H1 (cell line): Measurements from ENCODE around the gene ITGA8. TPM values are rescaled to one million over a fixed set of nuclear protein-coding genes. Genes with fewer than 3 reads are reported as not detected.

Source experiments
- CTCF ChIA-PET: fragments of 300-600 bp; sonication (Branson Sonifier 250); formaldehyde crosslinking; loops from one replicate; lab custom pipeline; 2021; ENCODE audit not compliant: partially characterized antibody; lab: Charles Lee
- POLR2A ChIA-PET: fragments of 300-600 bp; sonication (Branson Sonifier 250); formaldehyde crosslinking; loops from one replicate; lab custom pipeline; 2021; ENCODE audit warnings: inconsistent platforms; ENCODE audit not compliant: partially characterized antibody; lab: Charles Lee
- DNase-seq, 2 experiments: peaks; one replicate each; pipeline versions ENCODE4 v3.0.0 to v3.0.0-alpha.2; 2010 to 2022; ENCODE audit warnings: low spot score in 2 of 2, low read depth in 1 of 2, mixed read lengths in 1 of 2
- FAIRE-seq: peaks from 2 replicates; lab custom pipeline; 2011; peaks lifted over from hg19 to GRCh38; lab: Jason Lieb, UNC
- H2AFZ ChIP-seq: 2 replicates; pipeline ENCODE4 v1.8.1; 2012; ENCODE audit warnings: low read length, inconsistent platforms
- H2AK5ac ChIP-seq: 2 replicates; pipeline ENCODE4 v1.6.1; 2013; ENCODE audit warnings: low read depth, low read length
- H2BK120ac ChIP-seq: replicated peaks from 2 replicates; pipeline ENCODE3; 2013; ENCODE audit warnings: low read depth, low read length, inconsistent platforms
- H2BK12ac ChIP-seq: 2 replicates; pipeline ENCODE4 v1.6.1; 2013; ENCODE audit warnings: low read depth, low read length
- H2BK15ac ChIP-seq: 2 replicates; pipeline ENCODE4 v1.6.1; 2013; ENCODE audit warnings: low read length
- H2BK20ac ChIP-seq: 2 replicates; pipeline ENCODE4 v1.6.1; 2013; ENCODE audit warnings: low read length
- H2BK5ac ChIP-seq: 2 replicates; pipeline ENCODE4 v1.6.1; 2013; ENCODE audit warnings: low read depth, low read length
- H3K14ac ChIP-seq: 2 replicates; pipeline ENCODE4 v1.6.1; 2013; ENCODE audit warnings: inconsistent platforms; ENCODE audit not compliant: insufficient read length
- H3K18ac ChIP-seq: 2 replicates; pipeline ENCODE4 v1.6.1; 2013; ENCODE audit warnings: low read length; ENCODE audit errors: extremely low read depth
- H3K23ac ChIP-seq: 2 replicates; pipeline ENCODE4 v1.6.1; 2013; ENCODE audit warnings: inconsistent platforms; ENCODE audit not compliant: insufficient read length
- H3K23me2 ChIP-seq: 2 replicates; pipeline ENCODE4 v1.6.1; 2013; ENCODE audit warnings: low read depth, low read length
- H3K27ac ChIP-seq: 2 replicates; pipeline ENCODE4 v1.6.1; 2011; ENCODE audit warnings: low read depth, low read length, inconsistent platforms
- H3K27me3 ChIP-seq, 4 experiments: replicated peaks in 1 of 4; 1 replicate in 1 of 4; 2 replicates in 3 of 4; pipeline versions ENCODE4 v1.6.1 to v1.8.1; 2011 to 2013; ENCODE audit warnings: low read length in 3 of 4, mild to moderate bottlenecking in 3 of 4, inconsistent platforms in 2 of 4, mixed read lengths in 2 of 4, moderate library complexity in 1 of 4; ENCODE audit not compliant: control insufficient read depth in 3 of 4, insufficient read depth in 3 of 4; ENCODE audit errors: extremely low read depth in 1 of 4
- H3K36me3 ChIP-seq, 4 experiments: 2 replicates each; pipeline versions ENCODE4 v1.6.1 to v1.8.1; 2011 to 2013; ENCODE audit warnings: mild to moderate bottlenecking in 4 of 4, low read length in 3 of 4, moderate library complexity in 2 of 4, control low read depth in 1 of 4, inconsistent platforms in 1 of 4; ENCODE audit not compliant: insufficient read depth in 4 of 4, control insufficient read depth in 2 of 4
- H3K4ac ChIP-seq: replicated peaks from 2 replicates; pipeline ENCODE3; 2013; ENCODE audit warnings: low read length, low read depth, mixed read lengths, inconsistent platforms; ENCODE audit not compliant: insufficient read length
- H3K4me1 ChIP-seq, 4 experiments: replicated peaks in 1 of 4; 1 replicate in 1 of 4; 2 replicates in 3 of 4; pipeline versions ENCODE4 v1.6.1 to v1.8.1; 2011 to 2013; ENCODE audit warnings: low read length in 3 of 4, inconsistent platforms in 2 of 4, mixed read lengths in 1 of 4; ENCODE audit not compliant: insufficient read depth in 4 of 4, control insufficient read depth in 3 of 4
- H3K4me2 ChIP-seq, 2 experiments: 2 replicates each; pipeline versions ENCODE4 v1.6.1 to v1.8.1; 2011 to 2013; ENCODE audit warnings: low read depth in 2 of 2, low read length in 2 of 2, control low read depth in 1 of 2, inconsistent platforms in 1 of 2, mild to moderate bottlenecking in 1 of 2; ENCODE audit not compliant: insufficient read depth in 1 of 2
- H3K4me3 ChIP-seq, 4 experiments: fragments of 200-600, 300-600 bp in 1 of 4; sonication (generic), shearing (Covaris generic), sonication (Bioruptor Twin) in 1 of 4; 2 replicates each; pipeline versions ENCODE4 v1.5.1 to v1.8.1; 2011 to 2016; ENCODE audit warnings: low read length in 4 of 4, low read depth in 3 of 4, control low read depth in 2 of 4, inconsistent platforms in 2 of 4, mild to moderate bottlenecking in 2 of 4, mixed read lengths in 1 of 4, moderate library complexity in 1 of 4; ENCODE audit not compliant: insufficient read depth in 2 of 4; ENCODE audit errors: extremely low read depth in 1 of 4
- H3K56ac ChIP-seq: replicated peaks from 2 replicates; pipeline ENCODE3; 2013; ENCODE audit warnings: low read depth, mild to moderate bottlenecking, mixed read lengths, low read length, inconsistent platforms; ENCODE audit not compliant: insufficient read length
- H3K79me1 ChIP-seq: 2 replicates; pipeline ENCODE4 v1.6.1; 2013; ENCODE audit warnings: low read depth, low read length, control low read depth
- H3K79me2 ChIP-seq, 2 experiments: 2 replicates each; pipeline versions ENCODE4 v1.6.1 to v1.8.1; 2012 to 2013; ENCODE audit warnings: low read length in 2 of 2, mild to moderate bottlenecking in 2 of 2, inconsistent platforms in 1 of 2; ENCODE audit not compliant: insufficient read depth in 2 of 2, control insufficient read depth in 1 of 2
- H3K9ac ChIP-seq, 4 experiments: replicated peaks in 1 of 4; 1 replicate in 1 of 4; 2 replicates in 3 of 4; pipeline versions ENCODE4 v1.6.1 to v1.8.1; 2011 to 2013; ENCODE audit warnings: low read depth in 3 of 4, low read length in 3 of 4, control low read depth in 2 of 4, mild to moderate bottlenecking in 2 of 4, moderate library complexity in 2 of 4, inconsistent platforms in 1 of 4; ENCODE audit errors: extremely low read depth in 1 of 4
- H3K9me3 ChIP-seq, 2 experiments: 2 replicates each; pipeline versions ENCODE4 v1.6.1 to v1.8.1; 2012 to 2013; ENCODE audit warnings: mild to moderate bottlenecking in 2 of 2, moderate library complexity in 2 of 2, control low read depth in 1 of 2, inconsistent platforms in 1 of 2, low read depth in 1 of 2, low read length in 1 of 2, mixed read lengths in 1 of 2; ENCODE audit not compliant: insufficient read depth in 2 of 2
- H4K20me1 ChIP-seq, 2 experiments: replicated peaks in 1 of 2; 2 replicates each; pipeline versions ENCODE3 to v1.8.1; 2011 to 2013; ENCODE audit warnings: inconsistent platforms in 2 of 2, low read length in 2 of 2, mild to moderate bottlenecking in 1 of 2; ENCODE audit not compliant: insufficient read depth in 2 of 2, control insufficient read depth in 1 of 2
- H4K5ac ChIP-seq: 2 replicates; pipeline ENCODE4 v1.6.1; 2013; ENCODE audit warnings: low read length, low read depth, mixed read lengths, inconsistent platforms; ENCODE audit not compliant: insufficient read length
- H4K8ac ChIP-seq: 2 replicates; pipeline ENCODE4 v1.8.0; 2013; ENCODE audit warnings: mild to moderate bottlenecking, moderate library complexity, low read length, inconsistent platforms; ENCODE audit not compliant: insufficient read depth; ENCODE audit errors: extremely low read depth
- H4K91ac ChIP-seq: replicated peaks from 2 replicates; pipeline ENCODE3; 2013; ENCODE audit warnings: low read length, mixed read lengths, inconsistent platforms; ENCODE audit not compliant: insufficient read length
- CREB1 ChIP-seq: IDR thresholded peaks from 2 replicates; pipeline ENCODE4 v1.6.1; 2012; ENCODE audit warnings: inconsistent platforms
- EP300 ChIP-seq, 2 experiments: IDR thresholded peaks; 1 replicate in 1 of 2; 2 replicates in 1 of 2; pipeline ENCODE4 v1.6.1; 2011 to 2012; ENCODE audit warnings: low read depth in 2 of 2, low read length in 2 of 2, mild to moderate bottlenecking in 2 of 2, borderline replicate concordance in 1 of 2, inconsistent platforms in 1 of 2, moderate library complexity in 1 of 2
- MAFK ChIP-seq: IDR thresholded peaks from 2 replicates; pipeline ENCODE4 v1.6.1; 2012; ENCODE audit warnings: low read depth, mild to moderate bottlenecking, improper control_type of control experiment, low read length
- PHF8 ChIP-seq: fragments of 200-600 bp; sonication (generic); conservative IDR thresholded peaks from 2 replicates; pipeline ENCODE4 v1.7.1; 2012; ENCODE audit warnings: low read depth, mild to moderate bottlenecking, inconsistent platforms, low read length, moderate library complexity
- RAD21 ChIP-seq, 2 experiments: IDR thresholded peaks in 1 of 2; conservative IDR thresholded peaks in 1 of 2; 2 replicates each; pipeline ENCODE4 v1.6.1; 2011; ENCODE audit warnings: low read depth in 2 of 2, low read length in 2 of 2, improper control_type of control experiment in 1 of 2, inconsistent platforms in 1 of 2, mild to moderate bottlenecking in 1 of 2, moderate library complexity in 1 of 2
- TEAD4 ChIP-seq: IDR thresholded peaks from 2 replicates; pipeline ENCODE4 v1.6.1; 2012; ENCODE audit warnings: low read depth, low read length, inconsistent platforms, mixed read lengths
- WGBS, 2 experiments: shearing (Covaris generic) in 1 of 2; methylation state at CpG; one replicate each; pipeline versions ENCODE4 v1.1.6 to v1.1.7; 2013 to 2015; ENCODE audit warnings: low lambda C conversion rate in 2 of 2, mixed read lengths in 2 of 2, inconsistent platforms in 1 of 2, low coverage in 1 of 2, missing lambda C conversion rate in 1 of 2; ENCODE audit not compliant: insufficient replicate concordance in 2 of 2, insufficient coverage in 1 of 2, insufficient read length in 1 of 2; ENCODE audit errors: extremely low coverage in 1 of 2, missing lambda C conversion rate in 1 of 2; 5-methylcytosine and 5-hydroxymethylcytosine counted together
- polyA plus RNA-seq, 7 experiments: library from polyadenylated mRNA; depleted of rRNA in 3 of 7; stranded (reverse) in 5 of 7; unstranded in 2 of 7; fragments of >200 nt in 5 of 7; fragments of 200-250 nt in 2 of 7; gene quantifications; 1 replicate in 5 of 7; 2 replicates in 1 of 7; 4 replicates in 1 of 7; pipeline versions ENCODE4 v1.2.1 to v1.2.3, GENCODE V29; 2011 to 2013; ENCODE audit warnings: missing spikeins in 2 of 7, mixed read lengths in 2 of 7
- total RNA-seq: library from RNA; stranded (reverse); fragmentation: NEBNext Ultra II Directional; extraction: Animal tissue kit (Norgen Biotek cat#: 25700); gene quantifications from 2 replicates; pipeline ENCODE4 v1.2.1, GENCODE V29; 2021
- TF ChIP-seq, protein P1 (sequence below), 3 experiments: IDR thresholded peaks; 1 replicate in 2 of 3; 2 replicates in 1 of 3; pipeline versions ENCODE4 v1.5.1 to v1.6.1; 2011; ENCODE audit warnings: low read length in 3 of 3, mild to moderate bottlenecking in 3 of 3, inconsistent platforms in 2 of 3, low read depth in 1 of 3, moderate library complexity in 1 of 3; ENCODE audit not compliant: insufficient read depth in 1 of 3; ENCODE audit errors: control extremely low read depth in 1 of 3

ITGA8 gene
- total and polyA plus RNA-seq, 2 of the 8 experiments (the other 6 are each of a cell fraction or from before 2014, with no cell fraction given), result not detected

DNA sequence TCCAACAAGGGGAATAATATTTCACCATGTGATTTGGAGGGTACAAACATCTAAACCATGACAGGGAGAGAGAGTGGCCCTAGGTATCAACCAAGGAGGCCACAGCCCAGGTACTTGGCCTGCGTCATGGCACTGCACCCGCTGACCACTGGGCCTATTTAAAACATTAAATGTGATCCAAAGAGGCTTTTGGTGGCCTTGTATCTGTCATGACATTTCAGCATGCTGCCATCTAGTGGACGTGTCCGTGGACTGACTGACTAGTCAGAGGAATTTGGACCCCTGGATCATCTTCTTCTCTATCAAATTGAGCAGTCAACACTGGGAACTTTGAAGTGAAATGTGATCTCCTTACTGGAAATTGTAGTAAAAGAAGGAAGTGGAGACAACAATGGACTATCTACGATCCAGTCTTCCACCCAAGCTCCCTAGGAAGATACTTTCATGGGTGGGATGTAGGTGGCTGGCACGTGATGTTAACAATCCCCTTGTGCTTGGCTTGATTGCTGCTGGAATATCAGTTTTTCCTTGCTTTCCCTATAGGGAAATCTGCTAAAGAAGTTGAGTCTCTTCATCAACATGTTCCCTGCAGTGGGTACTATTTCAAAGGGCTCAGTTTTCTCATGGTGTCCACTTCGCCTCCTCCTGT is 24.6 kb upstream of the ITGA8 start:
- H3K79me2 ChIP-seq, result no peaks in the 10 kb centered on the region
- no peak overlapping the region for H2BK12ac ChIP-seq
- no peak overlapping the region for H2BK15ac ChIP-seq
- DNase-seq (peak in 1 of 2 experiments; percentile 73), FAIRE-seq (peak; percentile 77)
- H3K14ac ChIP-seq, result no peak overlapping the region
- 47% methylated on average over 7 of the region's 7 CpGs; no CpG with 5 or more reads in 1 of the 2 experiments for WGBS, 2 experiments
- H2AFZ ChIP-seq, result no peak overlapping the region
- H4K5ac ChIP-seq, result no peak overlapping the region
- no peaks in the 10 kb centered on the region for H3K9me3 ChIP-seq
- TF ChIP-seq TEAD4 (0 out of 2 replicates have a peak, but pooled peaks have one; percentile 23), RAD21 (IDR thresholded peaks at IDR 0.05 in 1 of 2, conservative IDR thresholded peaks at IDR 0.05 in 1 of 2; ENCODE audit: low read depth in 2 of 2, low read length in 2 of 2) (peak; percentile 64 to 67), PHF8 (no peak), EP300 (IDR thresholded peaks at IDR 0.05; ENCODE audit: borderline replicate concordance in 1 of 2, low read depth in 2 of 2, low read length in 2 of 2) (no peak), CREB1 (peak; percentile 34; the same call in 1 of the 2 replicates), MAFK (no peak)
- TF ChIP-seq, protein P1, sequence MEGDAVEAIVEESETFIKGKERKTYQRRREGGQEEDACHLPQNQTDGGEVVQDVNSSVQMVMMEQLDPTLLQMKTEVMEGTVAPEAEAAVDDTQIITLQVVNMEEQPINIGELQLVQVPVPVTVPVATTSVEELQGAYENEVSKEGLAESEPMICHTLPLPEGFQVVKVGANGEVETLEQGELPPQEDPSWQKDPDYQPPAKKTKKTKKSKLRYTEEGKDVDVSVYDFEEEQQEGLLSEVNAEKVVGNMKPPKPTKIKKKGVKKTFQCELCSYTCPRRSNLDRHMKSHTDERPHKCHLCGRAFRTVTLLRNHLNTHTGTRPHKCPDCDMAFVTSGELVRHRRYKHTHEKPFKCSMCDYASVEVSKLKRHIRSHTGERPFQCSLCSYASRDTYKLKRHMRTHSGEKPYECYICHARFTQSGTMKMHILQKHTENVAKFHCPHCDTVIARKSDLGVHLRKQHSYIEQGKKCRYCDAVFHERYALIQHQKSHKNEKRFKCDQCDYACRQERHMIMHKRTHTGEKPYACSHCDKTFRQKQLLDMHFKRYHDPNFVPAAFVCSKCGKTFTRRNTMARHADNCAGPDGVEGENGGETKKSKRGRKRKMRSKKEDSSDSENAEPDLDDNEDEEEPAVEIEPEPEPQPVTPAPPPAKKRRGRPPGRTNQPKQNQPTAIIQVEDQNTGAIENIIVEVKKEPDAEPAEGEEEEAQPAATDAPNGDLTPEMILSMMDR (IDR thresholded peaks at IDR 0.05; ENCODE audit: control extremely low read depth in 1 of 3, insufficient read depth in 1 of 3, low read depth in 1 of 3, low read length in 3 of 3), result peak; percentile 25 to 82 (median 81)
- no peak overlapping the region for H3K56ac ChIP-seq
- H3K27ac ChIP-seq, result no peak overlapping the region
- H2BK20ac ChIP-seq, result no peak overlapping the region
- no peak overlapping the region for H2BK120ac ChIP-seq
- H3K79me1 ChIP-seq, result no peaks in the 10 kb centered on the region
- no peaks in the 10 kb centered on the region for H3K23me2 ChIP-seq
- no peak overlapping the region for H4K8ac ChIP-seq
- H2AK5ac ChIP-seq, result no peak overlapping the region
- no peaks in the 10 kb centered on the region for H3K4me1 ChIP-seq
- no peaks in the 10 kb centered on the region for H3K27me3 ChIP-seq
- H3K18ac ChIP-seq, result no peak overlapping the region
- ChIA-PET POLR2A (no interaction called here), CTCF (interaction anchor here (0.5 to 1.3 kb wide), 5 partner anchors 20 to 338 kb away, joined by 3 to 4 read pairs (median 3); no protein-coding TSS in a partner anchor)
- no peaks in the 10 kb centered on the region for H4K20me1 ChIP-seq
- H3K4me3 ChIP-seq, result no peak overlapping the region
- no peaks in the 10 kb centered on the region for H3K36me3 ChIP-seq
- H3K4me2 ChIP-seq, result no peak overlapping the region
- H3K9ac ChIP-seq, result no peak overlapping the region
- no peak overlapping the region for H3K23ac ChIP-seq
- H2BK5ac ChIP-seq, result no peak overlapping the region
- H3K4ac ChIP-seq, result no peak overlapping the region
- H4K91ac ChIP-seq, result no peak overlapping the region
